ENCODE measurements around the gene UBE2J1. TPM values are rescaled to one million over a fixed set of nuclear protein-coding genes. Genes with fewer than 3 reads are reported as not detected.

UBE2J1 gene
- total and polyA plus RNA-seq, 2 experiments from 2014 or later = 44.7 to 64.1 TPM

GRCh38 chr6:89357390-89357789 lies 4.9 kb upstream of the UBE2J1 start:
- TF ChIP-seq CTCF (IDR thresholded peaks at IDR 0.05; ENCODE audit: poor library complexity) = no peak
- no peak for TF ChIP-seq EZH2phosphoT487 (IDR thresholded peaks at IDR 0.05; ENCODE audit: low read depth, severe bottlenecking, unreplicated experiment)
- TF ChIP-seq EZH2 (IDR thresholded peaks at IDR 0.05; ENCODE audit: borderline replicate concordance) = no peak
- Histone ChIP-seq H3K27ac (no peak overlapping the region), H3K36me3 (replicated peaks; ENCODE audit: insufficient read depth, low read depth) (no peaks in the 10 kb centered on the region), H2AFZ (no peak overlapping the region), H3K27me3 (no peaks in the 10 kb centered on the region), H3K9me3 (ENCODE audit: low read depth) (no peaks in the 10 kb centered on the region), H3K79me2 (no peaks in the 10 kb centered on the region), H3K4me1 (ENCODE audit: insufficient read depth) (no peaks in the 10 kb centered on the region), H3K4me2 (no peak overlapping the region), H3K4me3 (no peak overlapping the region), H3K9me2 (replicated peaks; ENCODE audit: insufficient read depth) (no peaks in the 10 kb centered on the region), H4K20me1 (ENCODE audit: insufficient read depth, poor library complexity, severe bottlenecking) (no peaks in the 10 kb centered on the region)
- WGBS (ENCODE audit: low lambda C conversion rate, missing lambda C conversion rate) = 89% methylated on average over 3 of the region's 3 CpGs
- no peak for DNase-seq (ENCODE audit: low spot score)

- TF ChIP-seq EZH2phosphoT487 (IDR thresholded peaks at IDR 0.05; ENCODE audit: low read depth, severe bottlenecking, unreplicated experiment) (no peak), CTCF (IDR thresholded peaks at IDR 0.05; ENCODE audit: poor library complexity) (no peak), EZH2 (IDR thresholded peaks at IDR 0.05; ENCODE audit: borderline replicate concordance) (no peak)
Measured at GRCh38 chr6:89356642-89357170, 4.2 kb upstream of the UBE2J1 start.

GRCh38 chr6:89355511-89356194 lies 3.1 kb upstream of the UBE2J1 start:
- no peak for DNase-seq (ENCODE audit: low spot score)
- H3K9me2 ChIP-seq (replicated peaks; ENCODE audit: insufficient read depth) = no peaks in the 10 kb centered on the region
- H3K27me3 ChIP-seq = no peaks in the 10 kb centered on the region
- no peak overlapping the region for H2AFZ ChIP-seq
- H3K36me3 ChIP-seq (replicated peaks; ENCODE audit: insufficient read depth, low read depth) = no peaks in the 10 kb centered on the region
- peaks cover 13% of the 10 kb centered on the region for H3K79me2 ChIP-seq
- H4K20me1 ChIP-seq (ENCODE audit: insufficient read depth, poor library complexity, severe bottlenecking) = peaks cover 10% of the 10 kb centered on the region
- no peak overlapping the region for H3K4me2 ChIP-seq
- peaks cover 1% of the 10 kb centered on the region for H3K4me1 ChIP-seq (ENCODE audit: insufficient read depth)
- H3K27ac ChIP-seq = no peak overlapping the region
- no peak overlapping the region for H3K4me3 ChIP-seq
- WGBS (ENCODE audit: low lambda C conversion rate, missing lambda C conversion rate) = 91% methylated on average over 2 of the region's 2 CpGs
- H3K9me3 ChIP-seq (ENCODE audit: low read depth) = no peaks in the 10 kb centered on the region
- TF ChIP-seq EZH2phosphoT487 (IDR thresholded peaks at IDR 0.05; ENCODE audit: low read depth, severe bottlenecking, unreplicated experiment) (no peak), EZH2 (IDR thresholded peaks at IDR 0.05; ENCODE audit: borderline replicate concordance) (no peak), CTCF (IDR thresholded peaks at IDR 0.05; ENCODE audit: poor library complexity) (no peak)

More at GRCh38 chr6:89356642-89357170, 4.2 kb upstream of the UBE2J1 start:
- no peaks in the 10 kb centered on the region for H3K9me2 ChIP-seq (replicated peaks; ENCODE audit: insufficient read depth)
- no peak overlapping the region for H2AFZ ChIP-seq
- H4K20me1 ChIP-seq (ENCODE audit: insufficient read depth, poor library complexity, severe bottlenecking) = no peaks in the 10 kb centered on the region
- DNase-seq (ENCODE audit: low spot score) = no peak
- H3K4me2 ChIP-seq = no peak overlapping the region
- H3K36me3 ChIP-seq (replicated peaks; ENCODE audit: insufficient read depth, low read depth) = no peaks in the 10 kb centered on the region
- H3K9me3 ChIP-seq (ENCODE audit: low read depth) = no peaks in the 10 kb centered on the region
- WGBS (ENCODE audit: low lambda C conversion rate, missing lambda C conversion rate) = 50% methylated on average over 1 of the region's 1 CpG
- peaks cover 4% of the 10 kb centered on the region for H3K79me2 ChIP-seq
- H3K27me3 ChIP-seq = no peaks in the 10 kb centered on the region
- no peaks in the 10 kb centered on the region for H3K4me1 ChIP-seq (ENCODE audit: insufficient read depth)
- H3K27ac ChIP-seq = no peak overlapping the region
- H3K4me3 ChIP-seq = no peak overlapping the region

Data from hepatocyte (in vitro differentiated cells).